Pericardium fibroblast (primary cell): ENCODE results near the gene DYNLRB1. TPM values are rescaled to one million over a fixed set of nuclear protein-coding genes. Genes with fewer than 3 reads are reported as not detected.

Experiments used
- total RNA-seq: library from RNA; depleted of rRNA; stranded (reverse); fragments of >200 nt; gene quantifications from 2 replicates; pipeline ENCODE4 v1.2.3, GENCODE V29; 2015

The DYNLRB1 gene
- total RNA-seq, result 105 and 133 TPM in 2 replicates

DNA sequence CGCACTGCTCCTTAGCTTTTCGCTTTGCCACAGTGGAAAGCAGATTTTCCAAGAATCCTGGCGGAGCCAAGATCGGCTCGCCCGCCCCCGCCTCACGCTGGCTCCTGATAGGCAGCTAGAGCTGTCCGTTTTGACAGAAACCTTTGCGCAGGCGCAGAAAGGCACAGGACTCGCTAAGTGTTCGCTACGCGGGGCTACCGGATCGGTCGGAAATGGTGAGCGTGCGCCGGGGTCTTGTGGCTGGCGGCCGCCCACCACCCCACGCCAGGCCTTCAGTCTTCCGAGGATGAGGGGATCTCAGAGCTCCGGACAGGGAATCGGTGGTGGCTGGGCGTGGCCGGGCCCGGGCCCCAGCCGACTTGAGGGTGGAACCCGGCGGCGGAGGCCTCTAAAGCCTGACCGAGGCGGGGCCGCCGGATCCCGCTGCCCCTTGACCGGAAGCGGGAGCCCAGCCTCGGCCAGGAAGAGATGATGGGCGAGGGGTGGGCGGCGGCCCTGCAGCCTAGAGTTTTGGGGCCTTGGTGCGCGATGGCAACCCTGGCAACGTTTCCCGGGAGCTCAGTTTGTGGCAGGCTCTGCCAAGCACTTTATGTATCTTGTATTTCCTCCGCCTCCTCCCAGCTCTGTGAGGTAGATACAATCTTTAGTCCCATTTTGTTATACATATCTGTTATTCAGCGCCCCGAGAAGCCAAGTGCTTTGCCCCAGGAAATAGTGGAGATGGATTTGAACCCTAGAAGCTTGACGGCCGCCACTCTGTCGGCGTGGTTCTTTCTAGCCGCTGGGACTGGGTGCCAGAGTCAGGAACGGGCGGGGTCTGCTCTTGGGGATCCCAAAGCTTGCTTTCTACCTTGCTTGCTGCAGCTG is at the start of gene DYNLRB1:
Gene DYNLRB1 (plus strand): TSS at position 176 of the 867 bp plus-strand sequence. CDS start 37 bp downstream, at position 213.

DNA sequence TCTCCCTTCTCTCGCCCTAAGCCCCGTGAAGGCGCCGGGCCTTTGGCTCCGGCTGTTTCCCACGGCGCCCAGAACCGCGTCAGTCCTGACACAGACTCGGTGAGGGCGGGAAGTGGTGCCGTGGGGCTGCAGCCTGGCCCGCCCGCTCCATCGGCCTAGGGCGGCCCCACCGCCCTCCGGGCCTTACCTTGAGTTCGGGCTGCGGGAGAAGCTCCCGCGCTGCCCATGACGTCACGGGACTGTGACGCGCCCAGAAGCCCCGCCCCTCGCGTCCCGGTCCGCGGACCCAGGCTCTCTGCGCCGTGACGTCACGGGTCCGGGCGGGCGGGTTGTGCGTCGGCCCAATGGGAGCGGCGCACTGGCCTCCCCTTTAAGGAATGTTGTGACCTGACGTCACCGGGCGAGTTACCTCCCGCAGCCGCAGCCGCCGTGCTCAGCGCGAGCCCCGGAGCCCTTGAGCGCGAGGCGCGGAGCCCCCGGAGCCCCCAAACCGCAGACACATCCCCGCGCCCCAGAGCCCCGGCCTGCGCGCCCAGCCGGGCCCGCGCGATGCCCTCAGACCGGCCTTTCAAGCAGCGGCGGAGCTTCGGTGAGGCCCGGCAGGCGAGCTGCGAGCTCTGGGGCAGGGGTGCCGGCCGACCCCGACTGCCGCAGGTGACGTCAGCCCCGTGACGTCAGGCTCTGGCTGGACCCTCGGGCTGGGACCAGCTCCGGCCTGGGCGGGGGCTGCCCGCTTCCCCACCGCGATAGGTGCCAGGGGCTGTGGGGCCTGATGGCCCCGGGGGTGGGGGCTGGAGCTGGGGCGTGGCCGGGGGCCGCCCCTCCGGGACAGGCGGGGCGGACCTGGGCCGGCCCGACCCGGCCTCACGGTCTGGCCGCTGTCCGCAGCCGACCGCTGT is 42.3 kb downstream of the DYNLRB1 start, which contains the start of gene MAP1LC3A:
Gene MAP1LC3A (plus strand): TSS at position 399 of the 899 bp plus-strand sequence. CDS start 151 bp downstream, at position 550.

Other genes starting within 250 kb of the DYNLRB1 start
- 121 and 122 TPM in 2 replicates for gene AHCY, start 213.1 kb upstream of the DYNLRB1 start, total RNA-seq
- 29.2 and 32.8 TPM in 2 replicates for gene ITCH, start 153.1 kb upstream of the DYNLRB1 start, total RNA-seq
- 84.7 and 125 TPM in 2 replicates for gene MAP1LC3A, start 42.3 kb downstream of the DYNLRB1 start, total RNA-seq
- gene PIGU, start 160.7 kb downstream of the DYNLRB1 start, total RNA-seq, result 10.0 and 20.9 TPM in 2 replicates
- gene TP53INP2, start 187.9 kb downstream of the DYNLRB1 start, total RNA-seq, result 5.9 and 6.9 TPM in 2 replicates